Vagina (tissue), 2 donors: ENCODE results near the gene TTC13. TPM values are rescaled to one million over a fixed set of nuclear protein-coding genes. Genes with fewer than 3 reads are reported as not detected.

Experiments
- DNase-seq, 2 donors: peaks; one replicate each; pipeline ENCODE4 v3.0.0-alpha.2; 2017; ENCODE audit errors: extremely low spot score in 2 of 2
- H3K27ac ChIP-seq: fragments of 200-600 bp; sonication (generic); one replicate; pipeline ENCODE4 v1.5.1; 2019
- H3K27me3 ChIP-seq: fragments of 200-600 bp; sonication (generic); one replicate; pipeline ENCODE4 v1.5.1; 2019
- H3K36me3 ChIP-seq, 2 donors: fragments of 200-600 bp; sonication (generic); one replicate each; pipeline ENCODE4 v1.5.1; 2017 to 2019
- H3K4me1 ChIP-seq: fragments of 200-600 bp; sonication (generic); one replicate; pipeline ENCODE4 v1.5.1; 2019
- H3K4me3 ChIP-seq, 2 donors: fragments of 200-600 bp; sonication (generic); 1 replicate in 1 of 2; 2 replicates in 1 of 2; pipeline ENCODE4 v1.5.1; 2016 to 2019
- H3K9me3 ChIP-seq: fragments of 200-600 bp; sonication (generic); one replicate; pipeline ENCODE4 v1.5.1; 2019
- CTCF ChIP-seq, 3 experiments: fragments of 450-650 bp in 2 of 3; fragments of 200-600 bp in 1 of 3; sonication (generic) in 1 of 3; IDR thresholded peaks; one replicate each; pipeline ENCODE4 v1.5.1; 2017 to 2019; ENCODE audit warnings: antibody characterized with exemption in 3 of 3, mild to moderate bottlenecking in 2 of 3, moderate library complexity in 2 of 3
- POLR2A ChIP-seq, 2 donors: fragments of 450-650 bp; IDR thresholded peaks; one replicate each; pipeline ENCODE4 v1.6.1; 2017; ENCODE audit warnings: antibody characterized with exemption in 2 of 2, mild to moderate bottlenecking in 2 of 2, moderate library complexity in 2 of 2
- POLR2AphosphoS5 ChIP-seq, 2 donors: sonication (generic); formaldehyde crosslinking; IDR thresholded peaks; one replicate each; pipeline ENCODE4 v1.9.0; 2017; ENCODE audit warnings: antibody characterized with exemption in 2 of 2, mild to moderate bottlenecking in 2 of 2, low read depth in 1 of 2; ENCODE audit not compliant: insufficient read depth in 1 of 2
- intact Hi-C: fragments of 100-400 bp; cut with DNase I; formaldehyde crosslinking; loops from one replicate; pipeline ENCODE4 v1.15.1; 2023
- total RNA-seq: library from RNA; depleted of rRNA; stranded (reverse); fragments of >200 nt; gene quantifications from one replicate; pipeline ENCODE4 v1.2.3, GENCODE V29; 2016

TTC13 gene
- total RNA-seq, 1 donor from 2014 or later, result 37.1 TPM

- no peak for DNase-seq
- TF ChIP-seq POLR2AphosphoS5 (IDR thresholded peaks at IDR 0.05; ENCODE audit: insufficient read depth in 1 of 2, low read depth in 1 of 2) (peak in 1 of 2 donors; percentile 73), CTCF (IDR thresholded peaks at IDR 0.05) (no peak), POLR2A (IDR thresholded peaks at IDR 0.05) (peak in 1 of 2 donors; percentile 69)
- Histone ChIP-seq H3K27ac (peak within 1 kb of the TSS; percentile 85), H3K4me1 (peaks cover 48% of the 10 kb centered on the region), H3K9me3 (no peaks in the 10 kb centered on the region), H3K27me3 (no peaks in the 10 kb centered on the region), H3K36me3 (no peaks in the 10 kb centered on the region), H3K4me3 (peak within 1 kb of the TSS; percentile 87 to 93)
- intact Hi-C loops, result loop anchor here (5.0 kb wide), 1 partner anchor 46 kb away; no protein-coding TSS in a partner anchor
These were observed 110.5 kb downstream of the TTC13 start, which contains the start of gene C1orf198 for GRCh38 chr1:230867903-230868735. Gene C1orf198, minus strand, starts transcription at chr1:230868521. Its CDS starts 9 bp downstream, at chr1:230868512.

GRCh38 chr1:230867101-230867902 lies 111.4 kb downstream of the TTC13 start:
- no peaks in the 10 kb centered on the region for H3K36me3 ChIP-seq
- TF ChIP-seq CTCF (IDR thresholded peaks at IDR 0.05), result no peak
- TF ChIP-seq POLR2A (IDR thresholded peaks at IDR 0.05), result no peak
- TF ChIP-seq POLR2AphosphoS5 (IDR thresholded peaks at IDR 0.05; ENCODE audit: insufficient read depth in 1 of 2, low read depth in 1 of 2), result no peak
- H3K9me3 ChIP-seq, result no peaks in the 10 kb centered on the region
- peak overlapping the region; percentile 87 to 93 for H3K4me3 ChIP-seq
- no peaks in the 10 kb centered on the region for H3K27me3 ChIP-seq
- no peak for DNase-seq
- peak overlapping the region; percentile 85 for H3K27ac ChIP-seq
- intact Hi-C loops, result loop anchor here (5.0 kb wide), 1 partner anchor 45 kb away; no protein-coding TSS in a partner anchor
- H3K4me1 ChIP-seq, result peaks cover 57% of the 10 kb centered on the region

- peak overlapping the region; percentile 87 to 93 for H3K4me3 ChIP-seq
- H3K27ac ChIP-seq, result peak overlapping the region; percentile 85
- H3K9me3 ChIP-seq, result no peaks in the 10 kb centered on the region
- intact Hi-C loops, result loop anchor here (5.0 kb wide), 1 partner anchor 44 kb away; no protein-coding TSS in a partner anchor
- peaks cover 65% of the 10 kb centered on the region for H3K4me1 ChIP-seq
- TF ChIP-seq POLR2AphosphoS5 (IDR thresholded peaks at IDR 0.05; ENCODE audit: insufficient read depth in 1 of 2, low read depth in 1 of 2) (no peak), POLR2A (IDR thresholded peaks at IDR 0.05) (no peak)
- no peak for DNase-seq
- H3K36me3 ChIP-seq, result no peaks in the 10 kb centered on the region
- no peaks in the 10 kb centered on the region for H3K27me3 ChIP-seq
These were observed 112.2 kb downstream of the TTC13 start for GRCh38 chr1:230866171-230867070.

- H3K9me3 ChIP-seq, result no peaks in the 10 kb centered on the region
- no peak for TF ChIP-seq POLR2AphosphoS5 (IDR thresholded peaks at IDR 0.05; ENCODE audit: insufficient read depth in 1 of 2, low read depth in 1 of 2)
- TF ChIP-seq POLR2A (IDR thresholded peaks at IDR 0.05), result no peak
- TF ChIP-seq CTCF (IDR thresholded peaks at IDR 0.05), result no peak
- peak overlapping the region; percentile 85 for H3K27ac ChIP-seq
- H3K27me3 ChIP-seq, result no peaks in the 10 kb centered on the region
- no peak for DNase-seq
- H3K4me1 ChIP-seq, result peaks cover 74% of the 10 kb centered on the region
- intact Hi-C loops, result loop anchor here (5.0 kb wide), 1 partner anchor 43 kb away; no protein-coding TSS in a partner anchor
- no peaks in the 10 kb centered on the region for H3K36me3 ChIP-seq
- no peak overlapping the region for H3K4me3 ChIP-seq
These were observed 113.4 kb downstream of the TTC13 start for GRCh38 chr1:230865062-230865817.
